ENCODE measurements around the gene CTTNBP2. TPM values are rescaled to one million over a fixed set of nuclear protein-coding genes. Genes with fewer than 3 reads are reported as not detected.

Gene CTTNBP2
- total RNA-seq, 1 donor from 2014 or later = 9.5 TPM

- Mint-ChIP-seq H3K27me3 (no peaks in the 10 kb centered on the region), H3K4me3 (ENCODE audit: low read depth) (no peak overlapping the region), H3K36me3 (ENCODE audit: insufficient read depth) (no peaks in the 10 kb centered on the region), H3K27ac (no peak overlapping the region), H3K9me3 (ENCODE audit: low read depth) (no peaks in the 10 kb centered on the region), H3K4me1 (ENCODE audit: low read depth) (no peaks in the 10 kb centered on the region)
- TF ChIP-seq CTCF (IDR thresholded peaks at IDR 0.05; ENCODE audit: unreplicated experiment) = no peak
- DNase-seq (ENCODE audit: low spot score, unreplicated experiment) = no peak
Measured at GRCh38 chr7:117894037-117894436, 20.8 kb upstream of the CTTNBP2 start.

- Mint-ChIP-seq H3K36me3 (ENCODE audit: insufficient read depth) (no peaks in the 10 kb centered on the region), H3K9me3 (ENCODE audit: low read depth) (no peaks in the 10 kb centered on the region), H3K4me1 (ENCODE audit: low read depth) (no peaks in the 10 kb centered on the region), H3K27me3 (no peaks in the 10 kb centered on the region), H3K27ac (no peak overlapping the region), H3K4me3 (ENCODE audit: low read depth) (no peak overlapping the region)
- DNase-seq (ENCODE audit: low spot score, unreplicated experiment) = no peak
- TF ChIP-seq CTCF (IDR thresholded peaks at IDR 0.05; ENCODE audit: unreplicated experiment) = no peak
Measured at GRCh38 chr7:117892821-117893220, 19.6 kb upstream of the CTTNBP2 start.

- Mint-ChIP-seq H3K4me1 (ENCODE audit: low read depth) (peaks cover 4% of the 10 kb centered on the region), H3K4me3 (ENCODE audit: low read depth) (no peak overlapping the region), H3K27me3 (no peaks in the 10 kb centered on the region), H3K36me3 (ENCODE audit: insufficient read depth) (no peaks in the 10 kb centered on the region), H3K27ac (no peak overlapping the region), H3K9me3 (ENCODE audit: low read depth) (no peaks in the 10 kb centered on the region)
- no peak for TF ChIP-seq CTCF (IDR thresholded peaks at IDR 0.05; ENCODE audit: unreplicated experiment)
- DNase-seq (ENCODE audit: low spot score, unreplicated experiment) = no peak
Measured at GRCh38 chr7:117889611-117890010, 16.4 kb upstream of the CTTNBP2 start.

- peaks cover 4% of the 10 kb centered on the region for H3K4me1 Mint-ChIP-seq (ENCODE audit: low read depth)
- no peak overlapping the region for H3K27ac Mint-ChIP-seq
- DNase-seq (ENCODE audit: low spot score, unreplicated experiment) = no peak
- H3K36me3 Mint-ChIP-seq (ENCODE audit: insufficient read depth) = no peaks in the 10 kb centered on the region
- no peak overlapping the region for H3K4me3 Mint-ChIP-seq (ENCODE audit: low read depth)
- H3K9me3 Mint-ChIP-seq (ENCODE audit: low read depth) = no peaks in the 10 kb centered on the region
- no peak for TF ChIP-seq CTCF (IDR thresholded peaks at IDR 0.05; ENCODE audit: unreplicated experiment)
- H3K27me3 Mint-ChIP-seq = peaks cover 4% of the 10 kb centered on the region
Measured at GRCh38 chr7:117888627-117889026, 15.4 kb upstream of the CTTNBP2 start.

GRCh38 chr7:117882594-117882993 is 9.4 kb upstream of the CTTNBP2 start:
- H3K36me3 Mint-ChIP-seq (ENCODE audit: insufficient read depth) = no peaks in the 10 kb centered on the region
- TF ChIP-seq CTCF (IDR thresholded peaks at IDR 0.05; ENCODE audit: unreplicated experiment) = no peak
- no peak overlapping the region for H3K4me3 Mint-ChIP-seq (ENCODE audit: low read depth)
- H3K9me3 Mint-ChIP-seq (ENCODE audit: low read depth) = no peaks in the 10 kb centered on the region
- DNase-seq (ENCODE audit: low spot score, unreplicated experiment) = no peak
- no peak overlapping the region for H3K27ac Mint-ChIP-seq
- peaks cover 4% of the 10 kb centered on the region for H3K27me3 Mint-ChIP-seq
- H3K4me1 Mint-ChIP-seq (ENCODE audit: low read depth) = peaks cover 4% of the 10 kb centered on the region
